Liver (tissue), 3 donors: ENCODE data around the gene STT3B.

Experiments
- CTCF ChIP-seq: fragments of 150-350 bp; IDR thresholded peaks from 2 replicates; pipeline ENCODE4 v1.5.1; 2017; ENCODE audit warnings: improper control_type of control experiment, low read depth, low read length; ENCODE audit not compliant: missing input control
- EGR1 ChIP-seq, 2 donors: IDR thresholded peaks; 2 replicates each; pipeline ENCODE4 v1.6.1; 2016 to 2018; ENCODE audit warnings: antibody characterized with exemption in 2 of 2, low read depth in 2 of 2
- FOXA2 ChIP-seq: IDR thresholded peaks from 2 replicates; pipeline ENCODE4 v1.6.1; 2016; ENCODE audit warnings: antibody characterized with exemption
- MAX ChIP-seq: IDR thresholded peaks from 2 replicates; pipeline ENCODE4 v1.6.1; 2016; ENCODE audit warnings: antibody characterized with exemption
- TF ChIP-seq, protein P1 (sequence below): IDR thresholded peaks from 2 replicates; pipeline ENCODE4 v1.6.1; 2016; ENCODE audit warnings: antibody characterized with exemption
- donor health status: healthy.
- donor health status: healthy.

- no peak for TF ChIP-seq MAX
- TF ChIP-seq CTCF: no peak
- TF ChIP-seq, protein P1, sequence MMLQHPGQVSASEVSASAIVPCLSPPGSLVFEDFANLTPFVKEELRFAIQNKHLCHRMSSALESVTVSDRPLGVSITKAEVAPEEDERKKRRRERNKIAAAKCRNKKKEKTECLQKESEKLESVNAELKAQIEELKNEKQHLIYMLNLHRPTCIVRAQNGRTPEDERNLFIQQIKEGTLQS: no peak
- no peak for TF ChIP-seq FOXA2
- TF ChIP-seq EGR1 (IDR thresholded peaks at IDR 0.05; ENCODE audit: low read depth in 2 of 2): no peak
Measured at GRCh38 chr3:31516757-31517156, 16.0 kb upstream of the STT3B start.
